EH (cell line): Measurements from ENCODE around the gene CFAP97D2.
A peak's percentile ranks its signal among the peaks of the same experiment; 100 is the strongest.

Source experiments
- DNase-seq: peaks from one replicate; pipeline ENCODE4 v3.0.0-alpha.2; 2015; ENCODE audit warnings: low read depth

Gene CFAP97D2

GRCh38 chr13:114235697-114236096 is 56.6 kb downstream of the CFAP97D2 start:
- DNase-seq = no peak

- DNase-seq = no peak
Measured at GRCh38 chr13:114236227-114236626, 57.2 kb downstream of the CFAP97D2 start.

GRCh38 chr13:114237415-114238112 is 58.5 kb downstream of the CFAP97D2 start:
- no peak for DNase-seq

- no peak for DNase-seq
Measured at GRCh38 chr13:114241918-114242317, 62.9 kb downstream of the CFAP97D2 start.

GRCh38 chr13:114243971-114244370 is 64.9 kb downstream of the CFAP97D2 start:
- DNase-seq = no peak

GRCh38 chr13:114244637-114245036 is 65.6 kb downstream of the CFAP97D2 start:
- DNase-seq = no peak

GRCh38 chr13:114248011-114248410 is 69.0 kb downstream of the CFAP97D2 start:
- DNase-seq = peak; percentile 91

GRCh38 chr13:114249077-114249476 is 70.0 kb downstream of the CFAP97D2 start:
- no peak for DNase-seq

GRCh38 chr13:114251639-114252440 is 72.8 kb downstream of the CFAP97D2 start:
- peak; percentile 48 for DNase-seq

GRCh38 chr13:114256547-114256946 is 77.5 kb downstream of the CFAP97D2 start:
- no peak for DNase-seq

- DNase-seq = no peak
Measured at GRCh38 chr13:114257014-114257413, 78.0 kb downstream of the CFAP97D2 start.

- no peak for DNase-seq
Measured at GRCh38 chr13:114258589-114258988, 79.5 kb downstream of the CFAP97D2 start.

- DNase-seq = no peak
Measured at GRCh38 chr13:114259374-114259773, 80.3 kb downstream of the CFAP97D2 start.

- no peak for DNase-seq
Measured at GRCh38 chr13:114259974-114260373, 80.9 kb downstream of the CFAP97D2 start.

GRCh38 chr13:114260814-114261213 is 81.8 kb downstream of the CFAP97D2 start:
- no peak for DNase-seq

GRCh38 chr13:114261328-114261965 is 82.4 kb downstream of the CFAP97D2 start:
- no peak for DNase-seq

GRCh38 chr13:114263578-114263977 is 84.5 kb downstream of the CFAP97D2 start:
- no peak for DNase-seq

- peak; percentile 20 for DNase-seq
Measured at GRCh38 chr13:114264313-114264712, 85.3 kb downstream of the CFAP97D2 start.

- peak; percentile 92 for DNase-seq
Measured at GRCh38 chr13:114264886-114265611, 86.0 kb downstream of the CFAP97D2 start.

GRCh38 chr13:114266241-114266640 is 87.2 kb downstream of the CFAP97D2 start:
- DNase-seq = no peak

GRCh38 chr13:114268344-114269280 is 89.6 kb downstream of the CFAP97D2 start:
- DNase-seq = no peak
